Measurements from ENCODE around the gene TSHR. TPM values are rescaled to one million over a fixed set of nuclear protein-coding genes. Genes with fewer than 3 reads are reported as not detected.

The TSHR gene
- total RNA-seq, 2 donors from 2014 or later = 0.23 to 0.36 TPM

- no peak for DNase-seq (ENCODE audit: low spot score)
- Histone ChIP-seq H3K4me1 (replicated peaks) (no peaks in the 10 kb centered on the region), H3K4me3 (no peak overlapping the region), H3K27ac (no peak overlapping the region), H3K9me3 (no peaks in the 10 kb centered on the region), H3K36me3 (no peaks in the 10 kb centered on the region), H3K27me3 (replicated peaks; ENCODE audit: insufficient read depth) (no peaks in the 10 kb centered on the region)
- WGBS = 81% methylated on average over 3 of the region's 3 CpGs
- intact Hi-C loops (cut with DNase I) = no loop called here
- TF ChIP-seq POLR2AphosphoS5 (IDR thresholded peaks at IDR 0.05) (no peak), CTCF (IDR thresholded peaks at IDR 0.05) (no peak)
Measured at GRCh38 chr14:81193924-81194633, 238.7 kb downstream of the TSHR start.

Other genes starting within 250 kb of the TSHR start
- gene CEP128, start 13.9 kb upstream of the TSHR start, total RNA-seq = 1 to 10 TPM; 6.4 to 7.3 TPM